A673 (cell line): ENCODE data around the gene PITX1.

Experiments used
- CTCF ChIP-seq: fragments of 300-800, 200-600 bp; sonication (generic); conservative IDR thresholded peaks from 2 replicates; pipeline ENCODE4 v1.5.1; 2017; ENCODE audit warnings: low read depth, mild to moderate bottlenecking, antibody characterized with exemption, low read length, moderate library complexity, mixed read lengths
- EZH2 ChIP-seq: fragments of 200-600 bp; sonication (generic); IDR thresholded peaks from 2 replicates; pipeline ENCODE4 v1.6.1; 2017; ENCODE audit warnings: borderline replicate concordance, low read depth, mild to moderate bottlenecking, mixed read lengths, antibody characterized with exemption, low read length; ENCODE audit not compliant: poor library complexity, severe bottlenecking

DNA sequence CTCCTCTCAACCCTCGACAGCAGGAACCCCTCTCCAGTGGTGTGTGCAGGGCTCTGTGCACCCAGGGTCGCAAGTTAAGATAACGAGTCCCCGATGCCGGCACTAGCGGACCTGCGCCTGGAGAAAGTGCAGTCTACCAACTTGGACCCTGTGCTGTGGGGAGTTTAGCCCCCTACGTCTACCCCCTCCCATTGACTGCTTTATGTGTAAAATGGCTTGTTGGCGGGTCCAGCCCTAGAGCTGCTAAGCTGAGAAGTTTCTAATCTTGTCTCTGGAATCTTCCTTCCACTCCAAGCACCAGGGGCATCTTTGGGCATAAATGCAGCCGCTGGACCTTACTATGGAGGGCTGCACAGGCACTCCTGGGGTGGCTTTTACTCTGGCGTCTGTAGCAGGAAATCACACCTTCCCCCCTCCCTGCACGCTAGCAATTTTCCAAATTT, 7.1 kb upstream of the PITX1 start:
- TF ChIP-seq CTCF, result no peak
- TF ChIP-seq EZH2, result no peak
